Keratinocyte (primary cell): Measurements from ENCODE around the gene MYOM1. TPM values are rescaled to one million over a fixed set of nuclear protein-coding genes. Genes with fewer than 3 reads are reported as not detected.

ENCODE experiments used
- DNase-seq: peaks from one replicate; pipeline ENCODE4 v3.0.0-alpha.2; 2011; ENCODE audit warnings: low read depth, missing footprints, low spot score
- FAIRE-seq: peaks from 2 replicates; lab custom pipeline; 2011; peaks lifted over from hg19 to GRCh38; lab: Jason Lieb, UNC
- H2AFZ ChIP-seq: 2 replicates; pipeline ENCODE4 v1.6.0; 2012; ENCODE audit warnings: low read length, control low read depth, inconsistent platforms; ENCODE audit not compliant: control insufficient read depth
- H3K27ac ChIP-seq: 2 replicates; pipeline ENCODE4 v1.5.1; 2011; ENCODE audit warnings: low read length; ENCODE audit not compliant: control insufficient read depth, insufficient read depth
- H3K27me3 ChIP-seq: 3 replicates; pipeline ENCODE4 v1.6.0; 2011; ENCODE audit warnings: low read length; ENCODE audit not compliant: control insufficient read depth, insufficient read depth; ENCODE audit errors: extremely low read depth
- H3K36me3 ChIP-seq, 2 experiments: 2 replicates in 1 of 2; 3 replicates in 1 of 2; pipeline ENCODE4 v1.5.1; 2011; ENCODE audit warnings: low read length in 2 of 2, mild to moderate bottlenecking in 1 of 2; ENCODE audit not compliant: control insufficient read depth in 2 of 2, insufficient read depth in 2 of 2; ENCODE audit errors: extremely low read depth in 1 of 2
- H3K4me1 ChIP-seq: 3 replicates; pipeline ENCODE4 v1.5.1; 2011; ENCODE audit warnings: low read length; ENCODE audit not compliant: control insufficient read depth, insufficient read depth; ENCODE audit errors: extremely low read depth
- H3K4me2 ChIP-seq: 3 replicates; pipeline ENCODE4 v1.6.0; 2011; ENCODE audit warnings: low read depth, low read length; ENCODE audit not compliant: control insufficient read depth, insufficient read depth; ENCODE audit errors: extremely low read depth
- H3K4me3 ChIP-seq, 3 experiments: fragments of 200-600 bp in 1 of 3; sonication (generic) in 1 of 3; 2 replicates in 2 of 3; 3 replicates in 1 of 3; pipeline ENCODE4 v1.5.1; 2011 to 2016; ENCODE audit warnings: low read length in 3 of 3, mild to moderate bottlenecking in 3 of 3, control low read depth in 2 of 3, inconsistent platforms in 1 of 3, low read depth in 1 of 3, mixed read lengths in 1 of 3, mixed run types in 1 of 3, moderate library complexity in 1 of 3; ENCODE audit not compliant: control insufficient read depth in 2 of 3, insufficient read depth in 2 of 3; ENCODE audit errors: extremely low read depth in 1 of 3
- H3K79me2 ChIP-seq: 2 replicates; pipeline ENCODE4 v1.6.0; 2012; ENCODE audit warnings: low read length; ENCODE audit not compliant: control insufficient read depth, insufficient read depth
- H3K9ac ChIP-seq: 3 replicates; pipeline ENCODE4 v1.6.0; 2011; ENCODE audit warnings: low read length; ENCODE audit not compliant: control insufficient read depth, insufficient read depth; ENCODE audit errors: extremely low read depth
- H3K9me1 ChIP-seq: 3 replicates; pipeline ENCODE4 v1.6.0; 2011; ENCODE audit warnings: low read length; ENCODE audit not compliant: control insufficient read depth, insufficient read depth; ENCODE audit errors: extremely low read depth
- H3K9me3 ChIP-seq: 2 replicates; pipeline ENCODE4 v1.5.1; 2012; ENCODE audit warnings: low read depth, low read length; ENCODE audit not compliant: control insufficient read depth
- H4K20me1 ChIP-seq: 3 replicates; pipeline ENCODE4 v1.6.0; 2011; ENCODE audit warnings: low read length; ENCODE audit not compliant: control insufficient read depth, insufficient read depth; ENCODE audit errors: extremely low read depth
- EZH2 ChIP-seq: IDR thresholded peaks from one replicate; pipeline ENCODE4 v1.6.1; 2012; ENCODE audit warnings: inconsistent platforms, mild to moderate bottlenecking, low read length, moderate library complexity
- dilution Hi-C: fragments of 300-500 bp; cut with MboI; formaldehyde crosslinking; loops from one replicate; pipeline ENCODE4 v1.7.0; 2020; ENCODE audit warnings: low sequenced_read_pairs; ENCODE audit not compliant: extremely low pct_ligation_motif_present
- polyA plus RNA-seq, 5 experiments: library from polyadenylated mRNA; depleted of rRNA in 3 of 5; stranded (reverse) in 3 of 5; stranded (forward) in 1 of 5; unstranded in 1 of 5; fragments of >200 nt; gene quantifications; 1 replicate in 1 of 5; 2 replicates in 3 of 5; 3 replicates in 1 of 5; pipeline versions ENCODE4 v1.2.1 to v1.2.3, GENCODE V29; 2011 to 2012; ENCODE audit warnings: missing spikeins in 2 of 5, low read depth in 1 of 5, low replicate concordance in 1 of 5
- TF ChIP-seq, protein P1 (sequence below), 3 experiments: IDR thresholded peaks in 1 of 3; conservative IDR thresholded peaks in 1 of 3; optimal IDR thresholded peaks in 1 of 3; 2 replicates in 2 of 3; 3 replicates in 1 of 3; pipeline versions ENCODE3 to v1.5.1; 2011; ENCODE audit warnings: low read length in 3 of 3, mild to moderate bottlenecking in 3 of 3, moderate library complexity in 2 of 3, control low read depth in 1 of 3, inconsistent platforms in 1 of 3; ENCODE audit not compliant: insufficient read depth in 2 of 3; ENCODE audit errors: extremely low read depth in 1 of 3

MYOM1 gene
- polyA plus RNA-seq, 1 donor (not counting 4 experiments of a cell fraction or from before 2014, with no cell fraction given) = 0.03 TPM

DNA sequence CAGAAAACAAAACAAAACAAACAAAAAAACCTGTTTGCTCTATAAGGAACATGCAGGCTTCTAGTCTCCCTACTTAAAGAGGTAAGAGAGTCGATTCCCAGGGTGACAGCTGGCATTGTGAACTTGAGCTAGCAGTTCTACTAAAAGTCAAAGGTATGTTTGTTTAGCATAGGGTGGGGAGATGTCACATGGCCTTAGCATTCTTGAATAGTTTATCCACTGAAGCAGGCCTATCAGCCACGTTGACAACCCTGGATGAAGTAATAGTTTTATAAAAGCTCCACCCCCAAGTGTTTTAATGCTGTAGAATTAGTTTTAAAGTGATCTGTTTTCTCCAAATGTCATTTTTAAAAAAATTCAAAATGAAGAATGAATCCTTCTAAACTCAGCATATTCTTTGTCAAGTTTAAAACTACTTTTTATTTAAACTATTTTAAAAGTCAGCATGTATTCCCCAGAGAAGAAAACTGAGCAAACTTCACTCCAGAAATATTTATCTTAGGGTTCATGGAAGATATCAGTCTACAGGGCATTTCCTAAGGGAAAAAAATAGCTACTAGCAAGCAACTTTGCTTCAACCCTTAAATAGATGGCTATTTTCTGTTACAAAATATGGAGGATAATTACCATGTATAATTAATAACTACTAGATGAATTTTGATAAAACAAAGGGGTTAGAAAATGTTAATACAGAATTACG is 1.7 kb downstream of the MYOM1 start:
- Histone ChIP-seq H3K4me2 (no peak overlapping the region), H3K79me2 (no peaks in the 10 kb centered on the region), H3K27ac (no peak overlapping the region), H3K4me1 (no peaks in the 10 kb centered on the region), H3K4me3 (no peak overlapping the region), H3K36me3 (no peaks in the 10 kb centered on the region), H4K20me1 (no peaks in the 10 kb centered on the region), H2AFZ (no peak overlapping the region), H3K9me1 (no peaks in the 10 kb centered on the region), H3K9me3 (no peaks in the 10 kb centered on the region), H3K9ac (no peak overlapping the region), H3K27me3 (no peaks in the 10 kb centered on the region)
- DNase-seq (no peak), FAIRE-seq (no peak)
- dilution Hi-C loops = no loop called here
- TF ChIP-seq, protein P1, sequence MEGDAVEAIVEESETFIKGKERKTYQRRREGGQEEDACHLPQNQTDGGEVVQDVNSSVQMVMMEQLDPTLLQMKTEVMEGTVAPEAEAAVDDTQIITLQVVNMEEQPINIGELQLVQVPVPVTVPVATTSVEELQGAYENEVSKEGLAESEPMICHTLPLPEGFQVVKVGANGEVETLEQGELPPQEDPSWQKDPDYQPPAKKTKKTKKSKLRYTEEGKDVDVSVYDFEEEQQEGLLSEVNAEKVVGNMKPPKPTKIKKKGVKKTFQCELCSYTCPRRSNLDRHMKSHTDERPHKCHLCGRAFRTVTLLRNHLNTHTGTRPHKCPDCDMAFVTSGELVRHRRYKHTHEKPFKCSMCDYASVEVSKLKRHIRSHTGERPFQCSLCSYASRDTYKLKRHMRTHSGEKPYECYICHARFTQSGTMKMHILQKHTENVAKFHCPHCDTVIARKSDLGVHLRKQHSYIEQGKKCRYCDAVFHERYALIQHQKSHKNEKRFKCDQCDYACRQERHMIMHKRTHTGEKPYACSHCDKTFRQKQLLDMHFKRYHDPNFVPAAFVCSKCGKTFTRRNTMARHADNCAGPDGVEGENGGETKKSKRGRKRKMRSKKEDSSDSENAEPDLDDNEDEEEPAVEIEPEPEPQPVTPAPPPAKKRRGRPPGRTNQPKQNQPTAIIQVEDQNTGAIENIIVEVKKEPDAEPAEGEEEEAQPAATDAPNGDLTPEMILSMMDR (optimal IDR thresholded peaks at IDR 0.05 in 1 of 3, IDR thresholded peaks at IDR 0.05 in 1 of 3, conservative IDR thresholded peaks at IDR 0.05 in 1 of 3; ENCODE audit: extremely low read depth in 1 of 3, insufficient read depth in 2 of 3, low read length in 3 of 3) = no peak
- TF ChIP-seq EZH2 = no peak

DNA sequence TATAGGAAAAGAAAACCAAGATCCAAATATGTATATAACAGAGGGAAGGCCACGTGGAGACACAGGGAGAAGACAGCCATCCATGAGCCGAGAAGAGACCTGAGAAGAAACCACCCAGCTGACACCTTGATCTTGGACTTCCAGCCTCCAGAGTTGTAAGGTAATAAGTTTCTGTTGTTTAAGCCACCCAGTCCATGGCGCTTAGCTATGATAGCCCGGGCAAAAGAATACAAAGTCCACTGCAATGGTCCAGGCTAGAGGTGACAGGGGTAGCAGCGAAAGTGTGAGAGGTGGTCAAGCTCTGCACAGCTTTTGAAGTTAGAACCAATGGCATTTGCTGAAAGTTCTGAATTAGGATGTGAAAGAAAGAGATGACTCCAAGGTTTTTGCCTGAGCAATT is 2.8 kb downstream of the MYOM1 start:
- H3K27ac ChIP-seq = no peak overlapping the region
- H3K4me3 ChIP-seq = no peak overlapping the region
- no peaks in the 10 kb centered on the region for H3K4me1 ChIP-seq
- TF ChIP-seq, protein P1 (optimal IDR thresholded peaks at IDR 0.05 in 1 of 3, IDR thresholded peaks at IDR 0.05 in 1 of 3, conservative IDR thresholded peaks at IDR 0.05 in 1 of 3; ENCODE audit: extremely low read depth in 1 of 3, insufficient read depth in 2 of 3, low read length in 3 of 3) = no peak
- no peak for TF ChIP-seq EZH2
- H3K27me3 ChIP-seq = no peaks in the 10 kb centered on the region
- dilution Hi-C loops = no loop called here
- no peaks in the 10 kb centered on the region for H4K20me1 ChIP-seq
- no peak overlapping the region for H3K4me2 ChIP-seq
- no peaks in the 10 kb centered on the region for H3K79me2 ChIP-seq
- H3K9me3 ChIP-seq = no peaks in the 10 kb centered on the region
- no peak overlapping the region for H3K9ac ChIP-seq
- H2AFZ ChIP-seq = no peak overlapping the region
- H3K36me3 ChIP-seq = no peaks in the 10 kb centered on the region
- DNase-seq = no peak
- H3K9me1 ChIP-seq = no peaks in the 10 kb centered on the region
- no peak for FAIRE-seq
